NK-92 (cell line): ENCODE results near the gene TMEM123.
"Not testable (repeated sequence)": the region's sequence is repeated elsewhere in the genome, so short reads cannot be mapped to it uniquely, and the experiment has no call there.

Experiments
- DNase-seq: peaks from one replicate; lab custom pipeline; 2025; ENCODE audit not compliant: unreplicated experiment; lab: John Stamatoyannopoulos, UW

Gene TMEM123

GRCh38 chr11:102449651-102450570 is 2.7 kb downstream of the TMEM123 start:
- DNase-seq, result no peak

GRCh38 chr11:102448869-102449224 is 3.7 kb downstream of the TMEM123 start:
- no peak for DNase-seq

- no peak for DNase-seq
Observed at GRCh38 chr11:102447941-102448868, 4.4 kb downstream of the TMEM123 start.

- DNase-seq, result no peak
Observed at GRCh38 chr11:102447193-102447592, 5.4 kb downstream of the TMEM123 start.

- DNase-seq, result no peak
Observed at GRCh38 chr11:102446606-102447005, 6.0 kb downstream of the TMEM123 start.

GRCh38 chr11:102444693-102445092 is 7.9 kb downstream of the TMEM123 start:
- not testable (repeated sequence) for DNase-seq

- not testable (repeated sequence) for DNase-seq
Observed at GRCh38 chr11:102444142-102444541, 8.4 kb downstream of the TMEM123 start.

- not testable (repeated sequence) for DNase-seq
Observed at GRCh38 chr11:102439063-102439363, 13.6 kb downstream of the TMEM123 start.

GRCh38 chr11:102438311-102439062 is 14.1 kb downstream of the TMEM123 start:
- no peak for DNase-seq

GRCh38 chr11:102437727-102438126 is 14.8 kb downstream of the TMEM123 start:
- DNase-seq, result no peak

GRCh38 chr11:102436976-102437375 is 15.6 kb downstream of the TMEM123 start:
- DNase-seq, result no peak

- DNase-seq, result no peak
Observed at GRCh38 chr11:102436561-102436960, 16.0 kb downstream of the TMEM123 start.

- DNase-seq, result no peak
Observed at GRCh38 chr11:102435688-102436087, 16.9 kb downstream of the TMEM123 start.

GRCh38 chr11:102433571-102433970 is 19.0 kb downstream of the TMEM123 start:
- not testable (repeated sequence) for DNase-seq

- not testable (repeated sequence) for DNase-seq
Observed at GRCh38 chr11:102432560-102432959, 20.0 kb downstream of the TMEM123 start.

- DNase-seq, result no peak
Observed at GRCh38 chr11:102431404-102431803, 21.2 kb downstream of the TMEM123 start.

GRCh38 chr11:102430158-102430836 is 22.3 kb downstream of the TMEM123 start:
- no peak for DNase-seq

GRCh38 chr11:102429691-102430090 is 22.9 kb downstream of the TMEM123 start:
- DNase-seq, result no peak

GRCh38 chr11:102429226-102429625 is 23.3 kb downstream of the TMEM123 start:
- no peak for DNase-seq

GRCh38 chr11:102428696-102429095 is 23.9 kb downstream of the TMEM123 start:
- no peak for DNase-seq

GRCh38 chr11:102427068-102427467 is 25.5 kb downstream of the TMEM123 start:
- no peak for DNase-seq
